ENCODE measurements around the gene DLGAP1.

DNA sequence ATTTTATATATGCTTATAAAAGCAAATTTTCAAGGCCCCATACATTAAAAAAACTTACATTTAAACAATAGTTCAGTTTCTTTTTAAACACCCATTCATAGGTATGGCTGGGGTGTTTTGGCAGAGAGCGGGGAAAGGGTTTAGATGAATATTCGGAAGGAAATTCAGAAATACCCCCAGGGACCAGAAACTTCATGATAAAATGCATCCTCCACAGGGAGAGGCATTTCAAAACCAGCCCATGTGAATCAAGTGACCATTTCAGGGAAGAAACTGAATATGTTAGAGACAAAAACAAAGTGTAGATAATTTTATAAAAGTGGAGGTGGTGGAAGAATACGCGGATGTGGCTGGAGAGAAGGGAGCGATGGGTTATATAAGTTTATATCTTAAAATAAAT, 678.0 kb downstream of the DLGAP1 start:
- TF ChIP-seq, protein P1, sequence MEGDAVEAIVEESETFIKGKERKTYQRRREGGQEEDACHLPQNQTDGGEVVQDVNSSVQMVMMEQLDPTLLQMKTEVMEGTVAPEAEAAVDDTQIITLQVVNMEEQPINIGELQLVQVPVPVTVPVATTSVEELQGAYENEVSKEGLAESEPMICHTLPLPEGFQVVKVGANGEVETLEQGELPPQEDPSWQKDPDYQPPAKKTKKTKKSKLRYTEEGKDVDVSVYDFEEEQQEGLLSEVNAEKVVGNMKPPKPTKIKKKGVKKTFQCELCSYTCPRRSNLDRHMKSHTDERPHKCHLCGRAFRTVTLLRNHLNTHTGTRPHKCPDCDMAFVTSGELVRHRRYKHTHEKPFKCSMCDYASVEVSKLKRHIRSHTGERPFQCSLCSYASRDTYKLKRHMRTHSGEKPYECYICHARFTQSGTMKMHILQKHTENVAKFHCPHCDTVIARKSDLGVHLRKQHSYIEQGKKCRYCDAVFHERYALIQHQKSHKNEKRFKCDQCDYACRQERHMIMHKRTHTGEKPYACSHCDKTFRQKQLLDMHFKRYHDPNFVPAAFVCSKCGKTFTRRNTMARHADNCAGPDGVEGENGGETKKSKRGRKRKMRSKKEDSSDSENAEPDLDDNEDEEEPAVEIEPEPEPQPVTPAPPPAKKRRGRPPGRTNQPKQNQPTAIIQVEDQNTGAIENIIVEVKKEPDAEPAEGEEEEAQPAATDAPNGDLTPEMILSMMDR (IDR thresholded peaks at IDR 0.05), result no peak
- TF ChIP-seq POLR2A (IDR thresholded peaks at IDR 0.05), result no peak

Measured in gastroesophageal sphincter (tissue), 3 donors.